Measurements from ENCODE around the gene CHRNA1.

CHRNA1 gene

GRCh38 chr2:174781996-174782395 lies 17.7 kb upstream of the CHRNA1 start:
- DNase-seq (ENCODE audit: low spot score) = no peak

GRCh38 chr2:174781298-174781697 lies 17.0 kb upstream of the CHRNA1 start:
- no peak for DNase-seq (ENCODE audit: low spot score)

GRCh38 chr2:174780856-174781255 lies 16.6 kb upstream of the CHRNA1 start:
- DNase-seq (ENCODE audit: low spot score) = no peak

- DNase-seq (ENCODE audit: low spot score) = no peak
These were observed 16.0 kb upstream of the CHRNA1 start for GRCh38 chr2:174780191-174780840.

GRCh38 chr2:174779361-174779928 lies 15.2 kb upstream of the CHRNA1 start:
- DNase-seq (ENCODE audit: low spot score) = no peak

- no peak for DNase-seq (ENCODE audit: low spot score)
These were observed 14.1 kb upstream of the CHRNA1 start for GRCh38 chr2:174778085-174778981.

GRCh38 chr2:174777347-174778084 lies 13.2 kb upstream of the CHRNA1 start:
- DNase-seq (ENCODE audit: low spot score) = no peak

- DNase-seq (ENCODE audit: low spot score) = no peak
These were observed 12.4 kb upstream of the CHRNA1 start for GRCh38 chr2:174776675-174777074.

GRCh38 chr2:174776223-174776622 lies 12.0 kb upstream of the CHRNA1 start:
- no peak for DNase-seq (ENCODE audit: low spot score)

GRCh38 chr2:174775571-174775980 lies 11.3 kb upstream of the CHRNA1 start:
- no peak for DNase-seq (ENCODE audit: low spot score)

GRCh38 chr2:174774886-174775285 lies 10.6 kb upstream of the CHRNA1 start:
- no peak for DNase-seq (ENCODE audit: low spot score)

GRCh38 chr2:174773215-174773614 lies 8.9 kb upstream of the CHRNA1 start:
- no peak for DNase-seq (ENCODE audit: low spot score)

- no peak for DNase-seq (ENCODE audit: low spot score)
These were observed 8.2 kb upstream of the CHRNA1 start for GRCh38 chr2:174772472-174772801.

GRCh38 chr2:174771631-174772471 lies 7.6 kb upstream of the CHRNA1 start:
- DNase-seq (ENCODE audit: low spot score) = peak; percentile 87

- no peak for DNase-seq (ENCODE audit: low spot score)
These were observed 6.9 kb upstream of the CHRNA1 start for GRCh38 chr2:174771136-174771535.

- DNase-seq (ENCODE audit: low spot score) = no peak
These were observed 4.3 kb upstream of the CHRNA1 start for GRCh38 chr2:174768557-174768956.

- DNase-seq (ENCODE audit: low spot score) = no peak
These were observed 2.0 kb upstream of the CHRNA1 start for GRCh38 chr2:174766271-174766670.

- no peak for DNase-seq (ENCODE audit: low spot score)
These were observed 1.3 kb upstream of the CHRNA1 start for GRCh38 chr2:174765576-174765975.

GRCh38 chr2:174763780-174764179 lies 492 bp downstream of the CHRNA1 start:
- no peak for DNase-seq (ENCODE audit: low spot score)

- no peak for DNase-seq (ENCODE audit: low spot score)
These were observed 1.8 kb downstream of the CHRNA1 start for GRCh38 chr2:174762464-174762863.

- DNase-seq (ENCODE audit: low spot score) = no peak
These were observed 2.4 kb downstream of the CHRNA1 start for GRCh38 chr2:174761837-174762236.
